ENCODE data around the gene PDE8A.
"Not testable (repeated sequence)": the region's sequence is repeated elsewhere in the genome, so short reads cannot be mapped to it uniquely, and the experiment has no call there.

PDE8A gene

DNA sequence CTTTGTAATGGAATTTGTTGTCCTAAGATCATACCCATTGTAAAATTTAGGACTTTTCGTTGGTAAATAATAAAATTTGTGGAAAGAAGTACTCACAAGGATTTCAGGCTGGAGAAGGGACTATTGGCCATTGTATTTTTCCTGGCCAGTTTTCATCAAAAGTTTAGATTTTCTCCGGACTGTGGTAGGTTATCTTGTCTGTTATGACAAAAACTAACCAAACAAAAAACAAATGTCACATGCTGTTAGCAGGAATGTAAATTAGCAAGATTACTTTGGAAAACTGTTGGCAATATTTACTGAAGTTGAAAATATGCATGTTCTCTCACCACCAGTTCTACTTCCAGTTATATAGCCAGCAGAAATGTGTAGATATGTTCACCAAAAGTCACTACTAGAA lies 27.8 kb downstream of the PDE8A start:
- TF ChIP-seq, protein P1, sequence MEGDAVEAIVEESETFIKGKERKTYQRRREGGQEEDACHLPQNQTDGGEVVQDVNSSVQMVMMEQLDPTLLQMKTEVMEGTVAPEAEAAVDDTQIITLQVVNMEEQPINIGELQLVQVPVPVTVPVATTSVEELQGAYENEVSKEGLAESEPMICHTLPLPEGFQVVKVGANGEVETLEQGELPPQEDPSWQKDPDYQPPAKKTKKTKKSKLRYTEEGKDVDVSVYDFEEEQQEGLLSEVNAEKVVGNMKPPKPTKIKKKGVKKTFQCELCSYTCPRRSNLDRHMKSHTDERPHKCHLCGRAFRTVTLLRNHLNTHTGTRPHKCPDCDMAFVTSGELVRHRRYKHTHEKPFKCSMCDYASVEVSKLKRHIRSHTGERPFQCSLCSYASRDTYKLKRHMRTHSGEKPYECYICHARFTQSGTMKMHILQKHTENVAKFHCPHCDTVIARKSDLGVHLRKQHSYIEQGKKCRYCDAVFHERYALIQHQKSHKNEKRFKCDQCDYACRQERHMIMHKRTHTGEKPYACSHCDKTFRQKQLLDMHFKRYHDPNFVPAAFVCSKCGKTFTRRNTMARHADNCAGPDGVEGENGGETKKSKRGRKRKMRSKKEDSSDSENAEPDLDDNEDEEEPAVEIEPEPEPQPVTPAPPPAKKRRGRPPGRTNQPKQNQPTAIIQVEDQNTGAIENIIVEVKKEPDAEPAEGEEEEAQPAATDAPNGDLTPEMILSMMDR (IDR thresholded peaks at IDR 0.05; ENCODE audit: control insufficient read depth, insufficient read depth, low read depth, low read length, missing control alignments), result no peak
- H3K4me3 ChIP-seq (ENCODE audit: control insufficient read depth, low read depth, low read length), result no peak overlapping the region
- DNase-seq (ENCODE audit: low read depth), result no peak

DNA sequence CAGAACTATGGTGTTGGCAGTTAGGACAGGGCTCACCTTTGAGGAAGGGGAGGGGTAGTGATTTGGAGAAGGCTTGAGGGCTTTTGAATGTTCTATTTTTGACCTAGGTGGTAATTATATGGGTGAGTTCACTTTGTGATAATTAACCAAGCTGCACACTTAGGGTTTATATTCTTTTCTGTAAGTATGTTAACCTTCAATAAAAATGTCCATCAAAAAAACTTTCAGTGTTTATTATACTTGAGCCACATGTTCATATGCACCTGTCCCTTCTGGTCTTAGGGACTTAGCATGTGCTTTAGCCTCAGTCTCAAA lies 28.4 kb downstream of the PDE8A start:
- H3K4me3 ChIP-seq (ENCODE audit: control insufficient read depth, low read depth, low read length), result no peak overlapping the region
- DNase-seq (ENCODE audit: low read depth), result no peak
- TF ChIP-seq, protein P1 (IDR thresholded peaks at IDR 0.05; ENCODE audit: control insufficient read depth, insufficient read depth, low read depth, low read length, missing control alignments), result no peak

DNA sequence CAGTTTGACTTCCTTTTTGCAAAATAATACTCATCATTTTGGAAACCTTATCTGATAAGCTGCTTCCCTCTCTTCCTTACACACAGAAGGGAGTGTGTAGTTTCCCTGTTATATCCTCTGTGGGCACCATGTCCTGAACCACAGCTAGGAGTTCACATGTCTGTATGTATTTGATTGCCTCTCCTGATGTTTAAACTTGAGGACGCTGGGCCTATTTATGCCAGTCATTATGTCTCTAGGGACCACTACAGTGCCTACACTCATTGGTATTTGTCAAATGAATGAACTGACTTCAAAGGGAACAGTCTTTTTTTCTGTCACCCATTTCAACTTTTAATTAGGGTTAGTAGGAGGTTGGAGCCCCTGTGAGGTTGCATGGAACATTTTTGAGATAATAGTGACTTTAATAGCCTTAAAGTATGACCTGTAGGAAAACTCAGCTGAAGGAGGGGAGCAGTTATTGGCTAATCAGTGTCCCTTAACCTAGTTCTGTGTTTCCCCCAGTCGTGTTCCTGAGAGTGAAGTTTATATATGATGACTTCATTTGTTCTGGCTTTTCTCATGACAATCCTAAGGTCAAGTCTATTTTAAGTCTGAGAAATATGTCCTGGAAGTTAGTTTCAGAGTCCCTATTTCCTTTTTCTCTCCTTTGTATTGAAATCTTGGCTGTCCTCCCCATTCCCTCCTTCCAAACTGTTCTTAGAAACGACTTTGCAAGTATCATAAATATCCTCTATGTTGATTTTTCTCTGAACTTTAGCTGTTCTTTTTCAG lies 28.9 kb downstream of the PDE8A start:
- TF ChIP-seq, protein P1 (IDR thresholded peaks at IDR 0.05; ENCODE audit: control insufficient read depth, insufficient read depth, low read depth, low read length, missing control alignments), result no peak
- DNase-seq (ENCODE audit: low read depth), result no peak
- H3K4me3 ChIP-seq (ENCODE audit: control insufficient read depth, low read depth, low read length), result no peak overlapping the region

DNA sequence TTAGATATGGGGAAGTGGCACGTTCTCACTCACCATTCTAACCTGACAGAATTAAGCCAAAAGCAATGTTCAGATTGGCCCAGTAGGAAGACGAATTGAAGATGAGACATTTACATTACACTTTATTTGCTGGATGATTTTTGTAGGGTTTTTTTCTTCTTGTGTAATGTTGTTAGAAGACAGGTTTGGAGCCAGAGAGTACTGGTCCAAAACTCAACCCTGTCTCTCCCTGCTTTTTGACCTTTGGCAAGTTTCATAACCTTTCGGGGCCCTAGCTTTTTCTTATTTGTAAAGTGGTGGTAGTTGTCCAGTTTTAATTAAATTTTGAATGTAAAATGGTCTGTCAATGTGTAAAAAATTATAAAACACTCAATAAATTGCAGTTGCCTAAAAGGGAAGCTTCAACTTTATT lies 29.5 kb downstream of the PDE8A start:
- no peak for DNase-seq (ENCODE audit: low read depth)
- no peak overlapping the region for H3K4me3 ChIP-seq (ENCODE audit: control insufficient read depth, low read depth, low read length)
- TF ChIP-seq, protein P1 (IDR thresholded peaks at IDR 0.05; ENCODE audit: control insufficient read depth, insufficient read depth, low read depth, low read length, missing control alignments), result no peak

DNA sequence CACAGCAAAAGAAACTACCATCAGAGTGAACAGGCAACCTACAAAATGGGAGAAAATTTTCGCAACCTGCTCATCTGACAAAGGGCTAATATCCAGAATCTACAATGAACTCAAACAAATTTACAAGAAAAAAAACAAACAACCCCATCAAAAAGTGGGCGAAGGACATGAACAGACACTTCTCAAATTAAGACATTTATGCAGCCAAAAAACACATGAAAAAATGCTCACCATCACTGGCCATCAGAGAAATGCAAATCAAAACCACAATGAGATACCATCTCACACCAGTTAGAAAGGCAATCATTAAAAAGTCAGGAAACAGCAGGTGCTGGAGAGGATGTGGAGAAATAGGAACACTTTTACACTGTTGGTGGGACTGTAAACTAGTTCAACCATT lies 30.1 kb downstream of the PDE8A start:
- DNase-seq (ENCODE audit: low read depth); H3K4me3 ChIP-seq (ENCODE audit: control insufficient read depth, low read depth, low read length): not testable (repeated sequence)

DNA sequence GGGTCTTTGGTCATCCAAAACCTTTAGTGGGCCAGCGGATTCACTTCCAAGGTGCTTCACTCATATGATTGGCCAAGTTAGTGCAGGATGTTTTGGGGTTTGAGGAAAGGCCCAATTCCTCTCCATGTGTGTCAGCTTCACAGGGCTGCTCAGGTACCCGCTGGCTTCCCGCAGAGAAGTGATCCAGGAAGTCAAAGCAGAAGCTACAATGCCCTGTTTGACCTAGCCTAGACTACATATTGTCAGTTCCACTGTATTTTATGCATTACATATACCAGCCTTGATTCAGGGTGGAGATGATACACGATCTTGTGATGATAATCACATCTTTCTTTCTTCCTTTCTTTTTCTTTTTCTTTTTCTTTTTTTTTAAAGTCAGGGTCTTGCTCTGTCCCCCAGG lies 32.1 kb downstream of the PDE8A start:
- TF ChIP-seq, protein P1 (IDR thresholded peaks at IDR 0.05; ENCODE audit: control insufficient read depth, insufficient read depth, low read depth, low read length, missing control alignments), result no peak
- no peak overlapping the region for H3K4me3 ChIP-seq (ENCODE audit: control insufficient read depth, low read depth, low read length)
- DNase-seq (ENCODE audit: low read depth), result no peak

DNA sequence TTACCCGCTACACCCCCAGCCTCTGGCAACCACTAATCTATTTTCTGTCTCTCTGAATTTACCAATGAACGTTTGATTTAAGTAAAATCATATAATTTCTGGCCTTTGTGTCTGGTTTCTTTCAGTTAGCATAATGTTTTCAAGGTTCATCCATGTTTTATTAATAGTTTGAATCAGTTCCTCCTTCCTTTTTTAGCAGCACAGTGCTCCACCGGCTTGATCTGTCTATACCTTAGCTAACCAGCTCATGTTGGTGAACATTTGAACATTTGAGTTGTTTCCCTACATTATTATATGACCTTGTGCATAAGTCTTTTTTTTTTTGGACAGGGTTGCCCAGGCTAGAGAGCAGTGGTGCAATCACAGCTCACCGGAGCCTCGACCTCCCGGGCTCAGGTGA lies 33.3 kb downstream of the PDE8A start:
- no peak overlapping the region for H3K4me3 ChIP-seq (ENCODE audit: control insufficient read depth, low read depth, low read length)
- TF ChIP-seq, protein P1 (IDR thresholded peaks at IDR 0.05; ENCODE audit: control insufficient read depth, insufficient read depth, low read depth, low read length, missing control alignments), result no peak
- no peak for DNase-seq (ENCODE audit: low read depth)

Data from AG09309 (cell line).